LHCN-M2 (cell line): ENCODE measurements around the gene RHPN2. TPM values are rescaled to one million over a fixed set of nuclear protein-coding genes. Genes with fewer than 3 reads are reported as not detected.
"Not testable (repeated sequence)": the region's sequence is repeated elsewhere in the genome, so short reads cannot be mapped to it uniquely, and the experiment has no call there.

Experiments
- DNase-seq: peaks from one replicate; pipeline ENCODE4 v3.0.0-alpha.2; 2012; ENCODE audit warnings: low read depth
- total RNA-seq: library from RNA; depleted of rRNA; stranded (reverse); fragments of >200 nt; gene quantifications from 2 replicates; pipeline ENCODE4 v1.2.3, GENCODE V29; 2014

Gene RHPN2
- total RNA-seq, 1 experiment from 2014 or later: 5.9 TPM

GRCh38 chr19:33029746-33030303, 34.9 kb downstream of the RHPN2 start:
- no peak for DNase-seq

- not testable (repeated sequence) for DNase-seq
Measured at GRCh38 chr19:33026602-33027001, 38.1 kb downstream of the RHPN2 start.

- not testable (repeated sequence) for DNase-seq
Measured at GRCh38 chr19:33025468-33026238, 39.0 kb downstream of the RHPN2 start.

GRCh38 chr19:33024398-33024797, 40.3 kb downstream of the RHPN2 start:
- no peak for DNase-seq

GRCh38 chr19:33022472-33023116, 42.1 kb downstream of the RHPN2 start:
- no peak for DNase-seq

GRCh38 chr19:33010891-33011290, 53.8 kb downstream of the RHPN2 start:
- DNase-seq: not testable (repeated sequence)

GRCh38 chr19:33008738-33009137, 56.0 kb downstream of the RHPN2 start:
- no peak for DNase-seq

GRCh38 chr19:33005440-33005839, 59.2 kb downstream of the RHPN2 start:
- no peak for DNase-seq

GRCh38 chr19:33003424-33004024, 61.2 kb downstream of the RHPN2 start:
- not testable (repeated sequence) for DNase-seq

- not testable (repeated sequence) for DNase-seq
Measured at GRCh38 chr19:33002126-33002865, 62.4 kb downstream of the RHPN2 start.

GRCh38 chr19:33000910-33001309, 63.8 kb downstream of the RHPN2 start:
- no peak for DNase-seq

- no peak for DNase-seq
Measured at GRCh38 chr19:33000510-33000909, 64.2 kb downstream of the RHPN2 start.

- DNase-seq: no peak
Measured at GRCh38 chr19:32998722-32999121, 66.0 kb downstream of the RHPN2 start.

GRCh38 chr19:32997716-32998355, 66.9 kb downstream of the RHPN2 start:
- no peak for DNase-seq

GRCh38 chr19:32997061-32997464, 67.6 kb downstream of the RHPN2 start:
- not testable (repeated sequence) for DNase-seq

GRCh38 chr19:32995966-32996365, 68.7 kb downstream of the RHPN2 start:
- DNase-seq: not testable (repeated sequence)

- no peak for DNase-seq
Measured at GRCh38 chr19:32988724-32989123, 76.0 kb downstream of the RHPN2 start.

- DNase-seq: not testable (repeated sequence)
Measured at GRCh38 chr19:32988254-32988653, 76.4 kb downstream of the RHPN2 start.

- DNase-seq: not testable (repeated sequence)
Measured at GRCh38 chr19:32982488-32982887, 82.2 kb downstream of the RHPN2 start.

- DNase-seq: not testable (repeated sequence)
Measured at GRCh38 chr19:32979807-32980206, 84.9 kb downstream of the RHPN2 start.

- DNase-seq: not testable (repeated sequence)
Measured at GRCh38 chr19:32977813-32978212, 86.9 kb downstream of the RHPN2 start.
